22Rv1 (cell line): ENCODE data around the gene TUBB.

Source experiments
- ZFX ChIP-seq: fragments of 450-650 bp; IDR thresholded peaks from 2 replicates; pipeline ENCODE4 v1.6.1; 2017; ENCODE audit warnings: antibody characterized with exemption, borderline replicate concordance
- TF ChIP-seq, protein P1 (sequence below): fragments of 450-650 bp; IDR thresholded peaks from 2 replicates; pipeline ENCODE4 v1.5.1; 2017; ENCODE audit warnings: mild to moderate bottlenecking

DNA sequence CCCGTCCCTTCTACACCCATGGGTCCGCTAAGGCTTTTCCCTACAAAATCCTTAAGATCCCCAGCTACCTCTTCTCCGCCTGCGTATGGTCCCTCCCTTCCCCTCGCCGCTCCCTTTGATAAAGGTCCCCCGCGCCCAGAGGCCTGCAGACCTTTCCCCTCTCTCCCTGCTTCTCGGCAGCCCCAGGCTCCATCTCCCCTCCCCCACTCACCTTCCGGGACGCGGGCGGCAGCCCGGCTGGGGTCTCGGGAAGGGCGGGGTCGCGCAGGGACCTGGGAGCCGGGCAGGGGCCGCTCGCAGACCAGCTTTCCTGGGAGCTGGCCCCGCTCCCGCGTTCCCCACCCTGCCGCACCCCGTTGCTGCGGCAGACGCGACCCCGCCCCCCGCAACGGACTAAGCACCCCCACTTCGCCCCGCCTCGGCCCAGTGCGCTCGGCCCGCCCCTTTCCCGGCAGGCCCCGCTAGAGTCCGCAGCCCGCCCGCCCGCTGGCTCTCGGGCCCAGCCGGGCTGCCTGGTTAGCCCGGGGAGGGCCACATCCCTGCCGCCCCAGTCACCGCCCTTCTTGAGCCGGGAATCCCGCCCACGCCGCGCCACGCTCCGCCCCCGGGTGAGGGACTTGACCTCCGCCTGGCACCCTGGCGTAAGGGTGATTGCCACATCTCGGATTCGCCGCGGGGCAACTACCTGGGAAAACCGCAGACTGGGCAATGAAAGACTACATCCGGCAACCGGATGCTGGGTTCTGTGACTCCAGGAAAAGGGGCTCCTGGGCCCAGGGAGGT is 22.4 kb downstream of the TUBB start, which contains the start of gene FLOT1:
- TF ChIP-seq, protein P1, sequence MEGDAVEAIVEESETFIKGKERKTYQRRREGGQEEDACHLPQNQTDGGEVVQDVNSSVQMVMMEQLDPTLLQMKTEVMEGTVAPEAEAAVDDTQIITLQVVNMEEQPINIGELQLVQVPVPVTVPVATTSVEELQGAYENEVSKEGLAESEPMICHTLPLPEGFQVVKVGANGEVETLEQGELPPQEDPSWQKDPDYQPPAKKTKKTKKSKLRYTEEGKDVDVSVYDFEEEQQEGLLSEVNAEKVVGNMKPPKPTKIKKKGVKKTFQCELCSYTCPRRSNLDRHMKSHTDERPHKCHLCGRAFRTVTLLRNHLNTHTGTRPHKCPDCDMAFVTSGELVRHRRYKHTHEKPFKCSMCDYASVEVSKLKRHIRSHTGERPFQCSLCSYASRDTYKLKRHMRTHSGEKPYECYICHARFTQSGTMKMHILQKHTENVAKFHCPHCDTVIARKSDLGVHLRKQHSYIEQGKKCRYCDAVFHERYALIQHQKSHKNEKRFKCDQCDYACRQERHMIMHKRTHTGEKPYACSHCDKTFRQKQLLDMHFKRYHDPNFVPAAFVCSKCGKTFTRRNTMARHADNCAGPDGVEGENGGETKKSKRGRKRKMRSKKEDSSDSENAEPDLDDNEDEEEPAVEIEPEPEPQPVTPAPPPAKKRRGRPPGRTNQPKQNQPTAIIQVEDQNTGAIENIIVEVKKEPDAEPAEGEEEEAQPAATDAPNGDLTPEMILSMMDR = no peak
- TF ChIP-seq ZFX = no peak
